Cardiac muscle cell (in vitro differentiated cells and primary cell): Measurements from ENCODE around the gene MYL10. TPM values are rescaled to one million over a fixed set of nuclear protein-coding genes. Genes with fewer than 3 reads are reported as not detected.

Experiments
- DNase-seq, 2 donors: peaks; one replicate each; pipeline versions ENCODE4 v3.0.0 to v3.0.0-alpha.2; 2010 to 2017; ENCODE audit warnings: low read depth in 1 of 2, low spot score in 1 of 2
- H3K27ac ChIP-seq: fragments of 200-600 bp; sonication (generic); 2 replicates; pipeline ENCODE4 v1.5.1; 2016
- H3K27me3 ChIP-seq: fragments of 200-600 bp; sonication (generic); 2 replicates; pipeline ENCODE4 v1.6.0; 2016; ENCODE audit warnings: control low read depth
- H3K36me3 ChIP-seq: fragments of 200-600 bp; sonication (generic); 2 replicates; pipeline ENCODE4 v1.5.1; 2016; ENCODE audit warnings: control low read depth
- H3K4me1 ChIP-seq: fragments of 200-600 bp; sonication (generic); 2 replicates; pipeline ENCODE4 v1.8.1; 2017; ENCODE audit warnings: low read depth, mild to moderate bottlenecking, mixed run types
- H3K4me3 ChIP-seq: fragments of 200-600 bp; sonication (generic); 2 replicates; pipeline ENCODE4 v1.5.1; 2016; ENCODE audit warnings: mild to moderate bottlenecking
- H3K9me3 ChIP-seq: fragments of 200-600 bp; sonication (generic); 2 replicates; pipeline ENCODE4 v1.5.1; 2017; ENCODE audit warnings: low read depth, mild to moderate bottlenecking, control low read depth
- polyA plus RNA-seq: library from polyadenylated mRNA; unstranded; fragments of >200 nt; fragmentation: Nextera tagmentation; extraction: Ambion mirVana; gene quantifications from 2 replicates; pipeline ENCODE4 v1.2.1, GENCODE V29; 2016
- total RNA-seq: library from RNA; depleted of rRNA; stranded (reverse); fragments of >200 nt; gene quantifications from 2 replicates; pipeline ENCODE4 v1.2.3, GENCODE V29; 2016
- TF ChIP-seq, protein P1 (sequence below): IDR thresholded peaks from 2 replicates; pipeline ENCODE4 v1.5.1; 2012; ENCODE audit warnings: low read depth, mild to moderate bottlenecking, low read length

MYL10 gene
- total and polyA plus RNA-seq, 2 experiments from 2014 or later = not detected

DNA sequence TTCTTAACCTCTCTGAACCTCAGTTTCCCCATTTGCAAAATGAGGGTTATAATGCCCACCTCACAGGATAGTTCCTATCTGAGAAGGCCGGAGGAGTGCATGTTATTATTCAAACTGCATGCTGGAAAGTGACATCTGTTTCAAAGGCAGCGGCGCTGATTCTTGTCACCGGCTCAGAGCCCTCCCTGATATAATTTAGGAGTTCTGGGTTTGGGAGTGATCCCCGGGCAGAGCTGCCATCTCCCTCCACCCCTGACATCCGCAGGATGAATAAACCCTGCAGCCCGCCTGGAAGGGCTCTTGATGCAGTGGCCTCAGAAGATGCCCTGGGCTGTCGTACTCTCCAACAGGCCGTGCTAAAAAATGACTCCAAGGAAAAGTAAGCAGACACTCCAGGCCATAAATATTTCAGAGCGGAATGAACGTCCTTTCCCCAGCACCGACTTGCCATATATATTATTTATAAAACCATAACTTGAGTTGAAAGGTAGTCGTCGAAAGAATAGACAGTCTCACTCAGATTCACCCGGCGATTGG lies 47.0 kb upstream of the MYL10 start:
- Histone ChIP-seq H3K27ac (no peak overlapping the region), H3K36me3 (no peaks in the 10 kb centered on the region), H3K9me3 (no peaks in the 10 kb centered on the region), H3K4me3 (no peak overlapping the region), H3K4me1 (no peaks in the 10 kb centered on the region), H3K27me3 (no peaks in the 10 kb centered on the region)
- TF ChIP-seq, protein P1, sequence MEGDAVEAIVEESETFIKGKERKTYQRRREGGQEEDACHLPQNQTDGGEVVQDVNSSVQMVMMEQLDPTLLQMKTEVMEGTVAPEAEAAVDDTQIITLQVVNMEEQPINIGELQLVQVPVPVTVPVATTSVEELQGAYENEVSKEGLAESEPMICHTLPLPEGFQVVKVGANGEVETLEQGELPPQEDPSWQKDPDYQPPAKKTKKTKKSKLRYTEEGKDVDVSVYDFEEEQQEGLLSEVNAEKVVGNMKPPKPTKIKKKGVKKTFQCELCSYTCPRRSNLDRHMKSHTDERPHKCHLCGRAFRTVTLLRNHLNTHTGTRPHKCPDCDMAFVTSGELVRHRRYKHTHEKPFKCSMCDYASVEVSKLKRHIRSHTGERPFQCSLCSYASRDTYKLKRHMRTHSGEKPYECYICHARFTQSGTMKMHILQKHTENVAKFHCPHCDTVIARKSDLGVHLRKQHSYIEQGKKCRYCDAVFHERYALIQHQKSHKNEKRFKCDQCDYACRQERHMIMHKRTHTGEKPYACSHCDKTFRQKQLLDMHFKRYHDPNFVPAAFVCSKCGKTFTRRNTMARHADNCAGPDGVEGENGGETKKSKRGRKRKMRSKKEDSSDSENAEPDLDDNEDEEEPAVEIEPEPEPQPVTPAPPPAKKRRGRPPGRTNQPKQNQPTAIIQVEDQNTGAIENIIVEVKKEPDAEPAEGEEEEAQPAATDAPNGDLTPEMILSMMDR = no peak
- no peak for DNase-seq

DNA sequence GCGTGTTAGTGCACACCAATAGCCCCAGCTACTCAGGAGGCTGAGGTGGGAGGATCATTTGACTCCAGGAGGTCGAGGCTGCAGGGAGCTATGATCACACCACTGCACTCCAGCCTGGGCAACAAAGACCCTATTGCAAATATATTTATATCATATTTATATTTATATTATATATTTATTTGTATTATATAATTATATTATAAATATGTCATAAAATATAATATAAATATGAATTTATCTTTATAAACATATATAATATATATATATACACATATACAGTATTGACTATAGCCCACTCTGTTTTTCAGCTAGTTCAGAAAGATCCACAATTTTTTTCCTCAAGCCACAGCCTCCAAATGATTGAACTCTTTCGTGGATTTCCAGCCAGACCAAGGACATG lies 45.3 kb upstream of the MYL10 start:
- no peaks in the 10 kb centered on the region for H3K36me3 ChIP-seq
- TF ChIP-seq, protein P1 = no peak
- DNase-seq = no peak
- no peak overlapping the region for H3K27ac ChIP-seq
- H3K27me3 ChIP-seq = no peaks in the 10 kb centered on the region
- no peaks in the 10 kb centered on the region for H3K4me1 ChIP-seq
- no peaks in the 10 kb centered on the region for H3K9me3 ChIP-seq
- no peak overlapping the region for H3K4me3 ChIP-seq

DNA sequence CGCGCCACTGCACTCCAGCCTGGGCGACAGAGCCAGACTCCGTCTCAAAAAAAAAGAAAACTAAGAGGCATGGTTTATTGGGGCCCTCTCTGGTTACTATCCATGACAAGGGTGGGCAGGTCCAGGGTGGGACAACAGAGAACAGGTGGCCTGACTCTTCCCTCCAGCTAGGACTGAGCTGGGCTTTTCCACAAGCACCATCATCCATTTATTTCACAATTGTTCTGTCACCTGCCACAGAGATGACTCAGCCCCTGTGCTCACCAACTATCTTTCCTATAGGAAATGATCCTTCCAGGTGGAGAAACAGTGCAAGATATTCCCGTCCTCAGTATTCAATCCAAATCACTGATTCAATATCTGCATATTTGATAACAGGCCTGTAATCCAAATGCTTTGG lies 44.9 kb upstream of the MYL10 start:
- Histone ChIP-seq H3K27ac (no peak overlapping the region), H3K4me1 (no peaks in the 10 kb centered on the region), H3K27me3 (no peaks in the 10 kb centered on the region), H3K9me3 (no peaks in the 10 kb centered on the region), H3K4me3 (no peak overlapping the region), H3K36me3 (no peaks in the 10 kb centered on the region)
- TF ChIP-seq, protein P1 = no peak
- no peak for DNase-seq

DNA sequence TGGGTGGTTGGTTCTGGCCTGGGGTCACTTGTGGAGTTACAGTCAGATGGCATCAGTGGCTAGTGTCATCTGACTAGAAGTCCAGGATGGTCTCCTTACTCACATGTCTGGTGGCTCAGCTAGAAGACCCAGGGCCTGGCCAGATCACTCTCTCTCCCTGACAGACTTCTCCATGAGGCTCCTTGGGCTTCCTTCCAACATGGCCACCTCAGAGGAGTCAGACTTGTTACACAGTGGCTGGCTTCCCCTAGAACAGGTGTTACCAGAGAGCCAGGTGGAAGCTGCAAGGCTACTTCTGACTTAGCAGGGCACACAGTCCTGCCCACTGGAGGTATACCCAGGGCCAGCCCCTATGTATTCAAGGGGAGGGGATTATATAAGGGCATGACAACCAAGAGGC lies 44.2 kb upstream of the MYL10 start:
- no peaks in the 10 kb centered on the region for H3K36me3 ChIP-seq
- no peak overlapping the region for H3K4me3 ChIP-seq
- TF ChIP-seq, protein P1 = no peak
- DNase-seq = no peak
- no peaks in the 10 kb centered on the region for H3K9me3 ChIP-seq
- no peaks in the 10 kb centered on the region for H3K27me3 ChIP-seq
- no peak overlapping the region for H3K27ac ChIP-seq
- H3K4me1 ChIP-seq = no peaks in the 10 kb centered on the region

DNA sequence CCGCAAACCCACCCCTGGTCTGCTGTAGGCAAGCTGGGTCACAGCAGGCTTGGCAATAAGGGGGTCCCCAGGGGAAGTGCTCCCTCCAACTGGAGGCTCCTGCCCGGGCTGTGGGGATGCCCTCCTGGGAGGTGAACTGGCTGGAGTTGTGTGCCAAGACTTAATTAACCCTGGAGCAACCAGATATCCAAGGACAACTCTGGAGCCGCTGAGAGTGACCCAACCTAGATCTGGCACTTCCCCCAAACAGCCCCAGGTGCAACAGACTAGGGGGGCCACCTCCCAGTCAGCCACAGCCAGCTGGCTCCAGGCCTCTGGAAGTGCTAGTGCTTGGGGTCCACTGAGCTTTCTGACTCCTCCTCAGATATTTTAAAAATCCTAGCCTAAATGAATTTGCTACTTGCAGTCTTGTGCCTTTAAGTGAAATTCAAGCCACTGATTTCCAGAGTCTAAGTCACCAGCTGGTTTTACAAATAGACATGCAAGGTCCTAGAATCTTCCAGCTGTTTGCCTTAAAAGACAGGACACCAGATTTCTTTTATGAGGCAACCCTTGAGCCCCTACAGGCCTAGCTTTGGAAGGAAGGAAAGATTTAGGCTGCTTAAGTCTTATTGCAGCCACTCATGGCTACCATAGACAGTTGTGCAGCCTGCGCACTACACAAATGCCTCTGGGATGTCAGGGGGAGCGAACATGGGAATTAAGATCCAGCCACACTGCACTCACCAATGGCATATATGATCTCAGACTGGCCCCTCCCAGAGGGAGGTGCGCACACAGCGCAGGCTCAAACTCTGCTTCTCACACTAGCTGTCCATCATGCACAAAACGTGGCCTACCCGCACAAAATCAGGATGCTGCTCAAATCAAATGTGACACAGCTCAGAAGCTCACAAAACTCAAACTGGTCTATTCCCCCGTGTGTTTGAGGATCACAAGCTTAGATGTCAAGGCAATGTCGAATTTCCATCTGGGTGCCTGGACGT lies 42.6 kb upstream of the MYL10 start:
- Histone ChIP-seq H3K27ac (no peak overlapping the region), H3K4me3 (no peak overlapping the region), H3K36me3 (no peaks in the 10 kb centered on the region), H3K27me3 (no peaks in the 10 kb centered on the region), H3K9me3 (no peaks in the 10 kb centered on the region), H3K4me1 (no peaks in the 10 kb centered on the region)
- no peak for DNase-seq
- TF ChIP-seq, protein P1 = no peak
